PC-9 (cell line): ENCODE results near the gene PRR5. TPM values are rescaled to one million over a fixed set of nuclear protein-coding genes. Genes with fewer than 3 reads are reported as not detected.

Experiments used
- BruUV-seq: library from RNA; stranded (reverse); fragments of 400-500 nt; replicated peaks from 2 replicates; lab custom pipeline; 2021; lab: Mats Ljungman, UMichigan
- CTCF ChIA-PET: fragments of 300-600 bp; sonication (Branson Sonifier 250); formaldehyde crosslinking; loops from one replicate; lab custom pipeline; 2022; ENCODE audit warnings: antibody characterized with exemption; lab: Charles Lee
- POLR2A ChIA-PET: fragments of 300-600 bp; sonication (Branson Sonifier 250); formaldehyde crosslinking; loops from one replicate; lab custom pipeline; 2022; ENCODE audit warnings: antibody characterized with exemption; ENCODE audit not compliant: unreplicated experiment; lab: Charles Lee
- DNase-seq, 2 experiments: peaks; one replicate each; pipeline versions ENCODE4 v3.0.0 to v3.0.0-alpha.2; 2015 to 2022; ENCODE audit warnings: mixed read lengths in 1 of 2
- H2AFZ ChIP-seq: fragments of 200-600 bp; sonication (generic); 2 replicates; pipeline ENCODE4 v1.8.1; 2017; ENCODE audit warnings: antibody characterized with exemption
- H3F3A ChIP-seq: fragments of 200-600 bp; sonication (generic); 2 replicates; pipeline ENCODE4 v1.8.1; 2017; ENCODE audit warnings: antibody characterized with exemption, mild to moderate bottlenecking, low read depth; ENCODE audit not compliant: insufficient read depth
- H3K27ac ChIP-seq: fragments of 200-600 bp; sonication (generic); 2 replicates; pipeline ENCODE4 v1.6.1; 2016; ENCODE audit warnings: mixed run types
- H3K27me3 ChIP-seq: fragments of 200-600 bp; sonication (generic); 2 replicates; pipeline ENCODE4 v1.6.1; 2016; ENCODE audit warnings: low read depth, mixed run types; ENCODE audit not compliant: insufficient read depth
- H3K36me3 ChIP-seq: fragments of 200-600 bp; sonication (generic); 2 replicates; pipeline ENCODE4 v1.6.1; 2016; ENCODE audit warnings: low read depth, mixed run types
- H3K4me1 ChIP-seq: fragments of 200-600 bp; sonication (generic); replicated peaks from 2 replicates; pipeline ENCODE4 v1.6.1; 2016; ENCODE audit warnings: mixed run types; ENCODE audit not compliant: insufficient read depth
- H3K4me2 ChIP-seq: fragments of 200-600 bp; sonication (generic); 2 replicates; pipeline ENCODE4 v1.6.1; 2017; ENCODE audit warnings: mixed run types
- H3K4me3 ChIP-seq: fragments of 200-600 bp; sonication (generic); 2 replicates; pipeline ENCODE4 v1.6.1; 2016; ENCODE audit warnings: mixed run types
- H3K79me2 ChIP-seq: fragments of 200-600 bp; sonication (generic); 2 replicates; pipeline ENCODE4 v1.6.1; 2017; ENCODE audit warnings: low read depth, mixed run types
- H3K9me2 ChIP-seq: fragments of 200-600 bp; sonication (generic); 2 replicates; pipeline ENCODE4 v1.8.1; 2017; ENCODE audit warnings: mild to moderate bottlenecking; ENCODE audit not compliant: insufficient read depth
- H3K9me3 ChIP-seq: fragments of 200-600 bp; sonication (generic); 2 replicates; pipeline ENCODE4 v1.8.1; 2016; ENCODE audit warnings: low read depth; ENCODE audit not compliant: insufficient read depth
- H4K20me1 ChIP-seq: fragments of 200-600 bp; sonication (generic); 2 replicates; pipeline ENCODE4 v1.8.1; 2017; ENCODE audit not compliant: insufficient read depth
- CTCF ChIP-seq: fragments of 200-600 bp; sonication (generic); conservative IDR thresholded peaks from 2 replicates; pipeline ENCODE4 v1.6.1; 2017; ENCODE audit warnings: mixed run types, antibody characterized with exemption, mild to moderate bottlenecking, moderate library complexity
- EZH2 ChIP-seq: fragments of 200-600 bp; sonication (generic); IDR thresholded peaks from 2 replicates; pipeline ENCODE4 v1.8.0; 2017; ENCODE audit warnings: antibody characterized with exemption, low read depth
- intact Hi-C: fragments of 100-400 bp; cut with micrococcal nuclease; formaldehyde crosslinking; loops from one replicate; pipeline ENCODE4 v1.10.0; 2022; ENCODE audit not compliant: unreplicated experiment
- total RNA-seq: library from RNA; stranded (reverse); gene quantifications from 2 replicates; pipeline ENCODE4 v1.2.3, GENCODE V29; 2021

The PRR5 gene
- total RNA-seq, 1 experiment from 2014 or later = 22.1 TPM

- Histone ChIP-seq H3K9me3 (no peaks in the 10 kb centered on the region), H4K20me1 (no peaks in the 10 kb centered on the region; the same call in 1 of the 2 replicates), H3K79me2 (no peaks in the 10 kb centered on the region), H2AFZ (no peak overlapping the region), H3K4me3 (no peak overlapping the region), H3K4me1 (no peaks in the 10 kb centered on the region), H3K4me2 (peak overlapping the region; percentile 66; the same call in 1 of the 2 replicates), H3K36me3 (no peaks in the 10 kb centered on the region), H3F3A (peaks cover 13% of the 10 kb centered on the region; the same call in 1 of the 2 replicates), H3K27ac (no peak overlapping the region), H3K9me2 (no peaks in the 10 kb centered on the region), H3K27me3 (peaks cover 58% of the 10 kb centered on the region)
- no peak for TF ChIP-seq EZH2
- TF ChIP-seq CTCF = peak; percentile 51
- ChIA-PET CTCF (no interaction called here), POLR2A (no interaction called here)
- DNase-seq = no peak
- BruUV-seq = no TSS peak
- intact Hi-C loops = no loop called here
These were observed 32.4 kb upstream of the PRR5 start for GRCh38 chr22:44669561-44669976.

- no TSS peak for BruUV-seq
- H3K4me1 ChIP-seq = no peaks in the 10 kb centered on the region
- H3K4me3 ChIP-seq = no peak overlapping the region
- no peak overlapping the region for H3K27ac ChIP-seq
- no peak for DNase-seq
- ChIA-PET CTCF (no interaction called here), POLR2A (no interaction called here)
- no peaks in the 10 kb centered on the region for H3K9me3 ChIP-seq
- H3F3A ChIP-seq = peaks cover 13% of the 10 kb centered on the region; the same call in 1 of the 2 replicates
- H3K27me3 ChIP-seq = peaks cover 53% of the 10 kb centered on the region
- no peak for TF ChIP-seq EZH2
- no peak for TF ChIP-seq CTCF
- intact Hi-C loops = no loop called here
- no peaks in the 10 kb centered on the region; the same call in 1 of the 2 replicates for H4K20me1 ChIP-seq
- H3K4me2 ChIP-seq = no peak overlapping the region
- no peak overlapping the region for H2AFZ ChIP-seq
- H3K79me2 ChIP-seq = no peaks in the 10 kb centered on the region
- no peaks in the 10 kb centered on the region for H3K36me3 ChIP-seq
- no peaks in the 10 kb centered on the region for H3K9me2 ChIP-seq
These were observed 31.6 kb upstream of the PRR5 start for GRCh38 chr22:44670220-44670988.

GRCh38 chr22:44671742-44672141 is 30.3 kb upstream of the PRR5 start:
- no peaks in the 10 kb centered on the region; the same call in 1 of the 2 replicates for H4K20me1 ChIP-seq
- peaks cover 4% of the 10 kb centered on the region for H3K4me1 ChIP-seq
- POLR2A ChIA-PET = no interaction called here
- CTCF ChIA-PET = no interaction called here
- no TSS peak for BruUV-seq
- no peak for DNase-seq
- H2AFZ ChIP-seq = no peak overlapping the region
- intact Hi-C loops = no loop called here
- no peak overlapping the region for H3K27ac ChIP-seq
- TF ChIP-seq EZH2 (no peak), CTCF (no peak)
- H3K9me3 ChIP-seq = no peaks in the 10 kb centered on the region
- H3K4me2 ChIP-seq = no peak overlapping the region
- H3K4me3 ChIP-seq = no peak overlapping the region
- H3F3A ChIP-seq = peaks cover 13% of the 10 kb centered on the region; the same call in 1 of the 2 replicates
- H3K27me3 ChIP-seq = peaks cover 41% of the 10 kb centered on the region
- H3K79me2 ChIP-seq = no peaks in the 10 kb centered on the region
- no peaks in the 10 kb centered on the region for H3K36me3 ChIP-seq
- no peaks in the 10 kb centered on the region for H3K9me2 ChIP-seq
